Activated CD4-positive, alpha-beta T cell treated with anti-CD3 and anti-CD28 coated beads for 48 hours (primary cell): ENCODE data around the gene CST11.

Source experiments
- DNase-seq: peaks from one replicate; pipeline ENCODE4 v3.0.0-alpha.2; 2020

CST11 gene

DNA sequence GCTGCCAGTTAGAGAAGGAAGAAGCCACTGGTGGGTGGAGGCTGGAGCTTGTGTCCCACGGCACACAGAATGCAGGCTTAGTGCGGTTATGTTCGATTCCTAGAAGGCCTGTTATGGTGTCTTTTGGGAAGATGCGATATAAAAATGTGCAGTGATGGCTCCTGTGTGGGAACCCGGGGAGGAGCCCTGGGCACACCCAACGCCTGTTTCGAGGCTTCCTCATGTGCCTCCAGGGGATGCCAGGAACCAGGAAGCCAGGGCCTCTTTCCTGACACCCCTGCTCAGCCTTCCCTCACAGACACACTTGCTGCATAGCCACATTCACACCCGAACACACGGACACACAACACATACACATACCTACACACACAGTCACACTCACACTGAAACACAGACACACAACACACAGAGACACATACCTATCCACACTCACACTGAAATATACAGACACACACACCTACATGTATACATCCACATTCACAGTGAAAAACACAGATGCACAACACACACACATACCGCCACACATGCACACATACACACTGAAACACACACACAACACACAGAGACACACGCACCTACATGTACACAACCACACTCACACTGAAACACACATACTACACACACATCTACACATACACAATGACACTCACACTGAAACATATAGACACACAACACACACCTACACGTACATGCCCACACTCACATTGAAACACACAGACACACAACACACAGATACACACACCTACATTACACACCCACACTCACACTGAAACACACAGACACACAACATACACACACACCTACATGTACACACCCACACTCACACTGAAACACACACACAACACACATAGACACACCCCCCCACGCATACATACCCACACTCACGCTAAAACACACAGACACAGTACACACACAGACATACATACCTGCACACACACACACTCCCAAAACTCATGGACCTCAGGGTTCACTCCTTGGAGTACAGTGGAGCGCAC lies 1.2 kb upstream of the CST11 start:
- no peak for DNase-seq

DNA sequence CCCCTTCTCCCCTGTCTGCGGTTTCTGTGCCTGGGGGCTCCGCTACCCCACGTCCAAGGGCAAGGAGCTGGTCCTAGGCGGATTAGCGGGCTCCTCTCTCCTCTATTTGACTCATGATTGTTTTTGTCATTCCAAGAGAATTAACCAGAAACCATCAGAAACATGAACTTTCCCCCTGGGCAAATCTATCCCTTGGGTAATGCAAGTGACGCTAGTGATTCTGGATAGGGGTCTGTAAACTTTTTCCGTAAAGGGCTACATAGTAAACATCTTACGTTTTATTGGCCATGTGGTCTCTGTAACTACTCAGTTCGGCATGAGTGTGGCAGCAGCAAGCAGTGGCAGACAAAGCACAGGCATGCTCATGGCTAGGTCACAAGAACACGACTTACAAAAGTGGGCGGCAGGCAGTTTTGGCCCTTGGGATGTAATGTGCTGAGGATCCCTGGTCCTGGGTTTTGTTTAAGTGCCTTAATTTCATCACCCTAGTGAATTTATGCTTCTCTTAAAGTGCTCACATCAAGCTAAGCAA lies 654 bp downstream of the CST11 start:
- no peak for DNase-seq

DNA sequence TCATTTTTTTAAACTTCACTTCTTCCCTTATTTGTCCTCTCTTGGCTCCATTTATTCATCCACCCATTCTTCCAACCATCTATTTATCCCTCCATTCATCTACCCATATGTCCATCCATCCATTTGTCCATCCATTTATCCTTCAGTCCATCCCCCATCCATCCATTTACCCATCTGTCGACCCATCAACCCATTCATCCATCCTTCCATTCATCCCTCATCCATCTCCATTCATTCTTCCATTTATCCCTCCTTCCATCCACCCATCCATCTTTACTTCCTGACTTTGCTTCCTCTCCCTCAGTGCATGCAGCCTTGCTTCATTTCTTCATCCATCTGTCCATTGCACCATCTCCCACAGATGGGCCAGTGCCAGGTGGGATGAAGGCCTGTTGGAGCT lies 1.8 kb downstream of the CST11 start:
- DNase-seq = no peak

DNA sequence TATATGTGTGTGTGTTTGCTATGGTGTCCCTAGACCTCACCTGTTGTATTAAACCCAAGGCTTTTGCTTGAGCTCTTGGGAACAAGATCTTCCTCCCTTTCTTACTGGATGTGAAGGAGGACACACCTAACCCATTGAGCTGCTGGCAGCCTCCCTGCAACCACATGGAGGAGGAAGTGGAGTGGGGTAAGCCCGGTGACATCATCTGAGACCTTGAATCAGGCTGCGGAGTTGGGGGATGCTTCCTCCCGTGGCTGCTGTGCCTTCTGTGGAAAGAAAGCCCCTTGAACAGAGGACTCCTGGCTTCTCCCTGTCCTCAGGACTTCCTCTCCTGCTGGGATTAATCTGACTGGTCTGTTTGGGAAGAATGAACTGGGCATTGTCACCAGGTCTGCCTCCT lies 3.3 kb downstream of the CST11 start:
- DNase-seq = no peak

DNA sequence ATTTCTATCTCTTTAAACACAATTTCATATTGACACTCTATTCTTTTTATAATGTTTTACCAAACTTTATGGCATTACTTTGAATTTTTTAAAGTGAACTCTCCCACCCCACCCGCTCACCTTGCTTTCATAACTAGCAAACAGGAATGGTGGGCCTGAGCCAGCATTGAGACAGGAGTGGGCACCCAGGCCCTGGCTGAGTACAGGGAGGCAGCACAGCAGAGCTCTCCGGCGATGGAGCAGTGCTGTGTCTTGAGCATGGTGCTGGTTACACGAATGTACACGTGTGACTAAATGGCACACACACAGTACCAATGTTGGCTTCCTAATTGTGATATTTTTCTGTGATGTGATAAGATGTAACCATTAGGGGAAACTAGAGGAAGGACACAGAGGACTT lies 4.5 kb downstream of the CST11 start:
- no peak for DNase-seq

DNA sequence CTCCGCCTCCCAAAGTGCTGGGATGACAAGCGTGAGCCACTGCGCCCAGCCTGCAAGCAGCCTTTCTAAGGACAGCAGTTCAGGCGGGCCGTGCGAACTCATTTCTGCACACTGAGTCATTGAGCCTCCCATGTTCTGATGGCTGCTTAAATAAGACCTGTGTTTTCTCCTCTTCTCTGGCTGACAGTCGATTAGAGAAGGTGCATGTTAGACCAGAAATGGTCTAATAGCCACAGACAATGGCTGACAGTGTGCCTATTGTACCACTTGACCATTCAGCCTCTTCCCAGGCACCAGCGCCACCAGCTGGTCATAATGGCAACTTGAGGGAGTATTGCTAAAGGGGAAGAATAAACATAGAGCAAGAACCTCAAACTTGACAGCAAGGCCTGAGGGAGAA lies 6.2 kb downstream of the CST11 start:
- peak; percentile 52 for DNase-seq

DNA sequence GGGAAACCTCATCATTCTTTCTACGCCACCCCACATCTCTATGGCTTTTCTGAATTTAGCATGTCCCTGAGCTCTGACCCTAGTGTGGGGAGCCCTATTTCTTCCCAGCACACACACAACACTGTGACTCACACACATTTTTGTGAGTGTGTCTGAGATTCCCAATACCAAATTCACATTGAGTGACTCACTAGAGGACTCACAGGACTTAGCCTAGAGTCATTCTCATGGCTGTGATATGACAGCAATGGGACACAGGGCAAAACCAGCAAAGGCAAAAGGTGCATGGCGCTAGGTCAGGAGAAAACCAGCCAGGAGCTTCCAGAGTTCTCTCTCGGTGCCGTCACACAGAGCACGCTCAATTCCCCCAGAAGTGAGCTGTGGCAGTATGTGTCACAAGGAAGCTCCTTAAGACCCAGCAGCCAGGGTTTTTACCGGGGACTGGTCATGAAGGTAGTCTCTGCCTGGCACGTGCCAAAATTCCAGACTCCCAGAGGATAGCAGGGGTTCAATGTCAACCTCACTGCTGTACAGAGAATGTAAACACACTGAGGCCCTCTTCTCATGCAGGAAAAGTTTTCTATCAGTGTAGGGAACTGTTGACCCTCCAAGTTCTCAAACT lies 7.0 kb downstream of the CST11 start:
- no peak for DNase-seq

DNA sequence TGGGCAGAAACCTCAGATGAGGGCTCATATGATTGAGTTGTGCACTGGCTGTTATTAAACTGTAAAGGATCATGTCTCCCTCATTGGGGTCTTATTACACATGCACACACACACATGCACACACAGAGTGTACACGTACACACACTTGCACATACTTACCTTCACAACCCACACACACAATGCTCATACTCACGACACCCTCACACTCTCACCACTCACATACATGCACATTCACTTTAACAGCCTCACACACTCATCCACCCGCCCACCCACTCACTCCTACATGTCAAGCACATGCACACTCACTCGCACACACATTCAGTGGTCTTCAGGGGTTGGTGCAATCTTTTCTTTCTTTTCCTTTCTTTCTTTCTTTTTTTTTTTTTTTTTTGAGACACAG lies 7.8 kb downstream of the CST11 start:
- DNase-seq = no peak

DNA sequence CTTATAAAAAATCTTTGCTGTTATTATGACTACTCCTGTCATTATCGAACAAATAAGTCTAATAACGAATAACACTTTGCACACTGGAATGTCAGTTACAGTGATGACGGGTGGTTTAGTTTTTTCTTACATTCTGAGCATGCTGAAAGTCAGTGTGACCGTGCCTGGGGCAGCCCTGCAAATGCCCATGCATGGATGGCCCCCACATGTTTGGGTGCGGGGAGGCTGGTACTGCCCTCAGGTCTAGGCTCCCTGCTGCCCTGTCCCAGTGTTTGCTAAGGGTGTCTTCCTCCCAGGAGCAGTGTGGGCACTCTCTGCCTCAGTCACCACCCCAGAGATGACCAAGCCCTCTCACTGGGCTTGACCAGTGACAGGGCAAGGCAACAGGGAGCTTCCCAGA lies 10.2 kb downstream of the CST11 start:
- no peak for DNase-seq

DNA sequence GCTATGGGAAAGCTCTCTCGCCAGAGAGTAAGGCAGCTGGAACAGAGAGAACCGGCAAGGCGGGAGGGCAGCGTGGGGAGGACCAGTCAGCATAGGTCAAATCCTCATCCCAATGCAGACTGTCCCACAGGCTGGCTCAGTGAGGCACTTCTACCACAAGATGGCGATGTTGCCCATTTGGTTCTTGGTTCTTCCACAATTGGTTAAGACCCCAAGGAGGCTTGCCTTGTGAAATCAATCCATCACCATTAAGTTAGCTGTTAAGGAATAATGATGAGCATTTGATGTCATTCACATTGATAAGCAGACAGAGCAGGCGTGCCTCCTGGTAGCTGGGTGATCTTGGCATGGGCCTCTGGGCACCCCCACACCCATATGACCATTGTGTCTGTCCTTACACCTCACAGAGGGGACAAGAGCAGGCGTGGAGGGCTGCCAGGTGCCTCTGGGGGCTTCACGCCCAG lies 10.8 kb downstream of the CST11 start:
- peak; percentile 70 for DNase-seq

DNA sequence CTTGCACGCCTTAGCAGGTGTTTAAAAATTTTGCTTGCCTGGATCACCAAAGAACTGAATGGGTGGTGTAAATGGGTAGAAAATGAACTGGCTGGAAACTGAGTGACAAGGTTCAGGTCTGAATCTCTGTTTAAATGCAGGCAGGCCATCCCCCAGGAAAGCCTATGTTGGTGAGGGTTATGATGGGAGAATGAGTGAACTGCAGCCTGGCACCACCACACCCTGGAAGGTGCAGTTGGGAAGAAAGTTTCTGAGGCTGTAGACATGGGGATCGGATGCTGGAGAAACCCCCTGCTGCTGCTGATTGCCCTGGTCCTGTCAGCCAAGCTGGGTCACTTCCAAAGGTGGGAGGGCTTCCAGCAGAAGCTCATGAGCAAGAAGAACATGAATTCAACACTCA lies 12.7 kb downstream of the CST11 start:
- DNase-seq = no peak

DNA sequence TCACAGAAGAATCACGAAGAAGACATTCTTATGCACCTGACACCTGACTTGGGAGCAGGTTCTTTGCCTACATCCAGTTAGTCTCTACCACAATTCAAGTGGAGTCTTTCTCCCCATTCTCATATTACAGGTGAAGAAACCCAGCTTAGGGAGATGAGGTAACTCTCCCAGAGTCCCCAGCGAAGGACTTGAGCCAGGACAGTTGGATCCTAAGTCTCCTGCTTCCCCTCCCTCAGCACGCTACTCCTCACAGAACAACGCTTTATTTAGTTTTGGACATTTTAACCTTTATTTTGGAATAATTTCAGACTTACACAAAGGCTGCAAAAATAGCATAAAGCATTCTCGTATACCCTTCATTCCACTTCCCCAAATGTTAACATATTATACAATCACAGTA lies 14.0 kb downstream of the CST11 start:
- DNase-seq = no peak

DNA sequence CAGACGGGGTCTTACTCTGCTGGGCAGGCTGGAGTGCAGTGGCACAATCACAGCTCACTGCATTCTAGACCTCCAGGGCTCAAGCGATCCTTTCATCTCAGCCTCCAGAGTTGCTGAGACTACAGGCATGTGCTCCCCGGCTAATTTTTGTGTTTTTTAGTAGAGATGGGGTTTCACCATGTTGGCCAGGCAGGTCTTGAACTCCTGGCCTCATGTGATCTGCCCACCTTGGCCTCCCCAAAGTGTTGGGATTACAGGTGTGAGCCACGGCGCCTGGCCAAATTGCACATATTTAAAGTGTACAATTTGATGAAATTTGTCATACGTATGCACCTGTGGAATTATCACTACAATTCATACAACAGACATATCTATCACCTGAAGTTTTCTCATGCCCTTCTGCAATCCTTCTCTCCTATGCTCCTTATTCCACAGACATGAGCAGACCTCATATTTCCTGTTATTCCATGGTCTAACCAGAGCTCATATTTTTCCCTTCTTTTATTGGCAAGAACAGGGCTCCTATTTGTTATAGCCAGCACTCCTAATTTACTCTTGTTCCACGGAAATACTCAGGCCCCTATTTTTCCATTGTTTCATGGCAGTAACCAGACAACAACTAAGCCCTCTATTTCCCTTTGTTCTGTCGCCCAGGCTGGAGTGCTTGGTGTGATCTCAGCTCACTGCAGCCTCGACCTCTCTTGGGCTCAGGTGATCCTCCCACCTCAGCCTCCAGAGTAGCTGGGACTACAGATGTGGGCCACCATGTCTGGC lies 15.4 kb downstream of the CST11 start:
- no peak for DNase-seq

DNA sequence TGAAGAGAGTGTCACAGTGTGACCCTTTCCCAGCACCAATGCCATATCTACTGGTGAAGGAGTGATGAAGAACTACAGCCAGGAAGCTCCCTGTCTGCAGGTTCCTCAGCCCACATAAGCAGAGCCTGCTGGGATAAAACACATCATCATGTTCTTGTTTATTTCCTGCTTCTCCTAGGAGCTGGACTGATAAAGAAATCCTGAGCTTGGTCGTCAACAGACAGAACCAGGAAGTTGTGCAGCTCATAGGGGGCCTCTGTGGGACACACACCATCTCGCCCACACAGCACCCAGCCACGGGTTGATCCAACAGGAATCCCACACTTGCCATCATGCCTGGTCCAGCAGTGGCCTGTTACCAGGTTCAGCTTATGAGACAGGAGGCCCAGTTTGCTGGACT lies 16.0 kb downstream of the CST11 start:
- DNase-seq = no peak

DNA sequence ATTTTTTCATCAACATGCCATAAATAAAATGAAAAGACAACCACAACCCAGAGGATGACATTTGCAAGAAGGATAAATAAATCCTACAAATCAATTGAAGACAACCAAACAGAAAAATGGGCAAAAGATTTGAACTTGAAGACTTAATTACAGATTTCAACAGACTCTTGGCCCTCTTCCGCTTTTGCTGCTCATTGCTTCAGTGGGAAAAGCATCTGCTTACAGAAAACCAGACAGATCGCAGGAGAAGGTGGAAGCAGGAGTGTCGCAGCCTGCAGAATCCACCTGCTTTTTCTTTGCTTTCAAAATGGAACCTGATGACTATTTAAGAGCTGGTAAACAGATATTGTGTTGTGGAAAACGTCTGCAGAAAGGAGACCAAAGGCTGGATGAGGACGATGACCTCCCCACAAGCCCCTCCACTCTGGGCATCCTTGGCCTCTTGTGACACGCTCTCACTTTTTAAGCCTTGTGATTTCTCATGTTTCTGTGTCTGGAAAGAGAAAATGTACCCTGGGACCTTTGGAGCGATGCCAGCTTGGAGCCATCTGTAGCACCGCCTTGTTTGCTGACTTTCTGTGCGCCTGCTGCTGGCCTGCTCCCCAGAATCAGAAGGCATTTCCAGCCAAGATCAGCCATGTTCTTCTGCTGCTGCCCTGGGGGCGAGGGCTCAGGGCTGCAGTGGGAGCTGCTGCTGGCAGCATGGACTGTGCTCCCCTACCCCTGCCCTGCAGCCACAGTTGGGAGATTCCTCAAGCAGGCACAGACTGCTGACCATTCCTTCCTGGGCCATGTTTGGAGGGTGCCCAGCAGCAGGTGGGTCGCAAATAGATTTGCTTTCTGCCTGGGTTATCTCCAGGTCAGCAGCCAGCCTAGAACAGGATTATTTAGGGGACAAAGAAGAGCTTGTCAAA lies 16.8 kb downstream of the CST11 start:
- DNase-seq = no peak

DNA sequence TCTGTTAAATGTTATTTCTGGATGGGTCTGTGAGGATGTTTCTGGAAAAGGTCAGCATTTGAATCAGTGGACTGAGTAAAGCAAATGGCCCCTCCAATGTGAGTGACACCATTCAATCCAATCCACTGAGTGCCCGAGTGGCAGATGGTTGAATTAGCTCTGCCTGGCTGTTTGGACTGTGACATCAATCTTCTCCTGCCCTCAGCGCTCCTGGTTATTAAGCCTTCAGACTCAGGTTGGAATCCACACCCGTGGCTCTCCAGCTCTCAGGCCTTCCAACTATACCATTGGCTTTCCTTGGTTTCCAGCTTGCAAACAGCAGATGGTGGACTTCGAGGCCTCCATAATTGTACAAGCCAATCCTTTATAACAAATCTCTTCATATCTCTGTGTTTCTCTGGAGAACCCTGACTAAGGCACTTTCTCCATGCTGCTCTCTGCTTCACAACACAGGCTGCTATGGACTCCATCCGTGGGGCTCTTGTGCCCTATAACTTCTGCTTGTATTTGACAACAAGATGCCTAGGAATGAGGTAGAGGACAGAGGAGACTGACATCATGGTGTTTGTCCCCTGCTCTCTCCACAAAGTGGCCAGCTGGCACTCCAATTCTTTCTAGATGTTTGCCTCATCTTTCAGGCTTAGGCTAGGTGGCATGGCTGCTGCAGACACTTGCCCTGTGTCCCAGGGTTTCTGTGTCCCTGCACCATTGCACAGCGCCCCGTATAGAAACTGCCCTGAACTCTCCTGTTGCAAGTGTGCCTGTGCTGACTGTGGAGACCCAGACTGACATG lies 18.0 kb downstream of the CST11 start:
- no peak for DNase-seq

DNA sequence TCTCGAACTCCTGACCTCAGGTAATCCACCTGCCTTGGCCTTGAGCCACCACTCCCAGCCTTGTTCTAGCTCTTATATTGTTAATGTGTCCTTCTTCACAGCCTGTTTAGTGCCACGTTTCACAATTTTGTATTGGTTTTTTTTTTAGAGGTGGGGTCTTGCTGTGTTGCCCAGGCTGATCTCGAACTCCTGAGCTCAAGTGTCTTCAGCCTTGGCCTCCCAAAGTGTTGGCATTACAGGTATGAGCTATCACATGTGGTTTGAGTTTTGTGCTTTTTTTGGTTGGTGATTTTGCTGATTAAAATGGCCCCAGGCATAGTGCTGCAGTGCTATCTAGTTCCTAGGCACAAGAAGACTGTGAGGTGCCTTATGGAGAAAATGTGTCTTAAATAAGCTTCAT lies 19.0 kb downstream of the CST11 start:
- DNase-seq = no peak

DNA sequence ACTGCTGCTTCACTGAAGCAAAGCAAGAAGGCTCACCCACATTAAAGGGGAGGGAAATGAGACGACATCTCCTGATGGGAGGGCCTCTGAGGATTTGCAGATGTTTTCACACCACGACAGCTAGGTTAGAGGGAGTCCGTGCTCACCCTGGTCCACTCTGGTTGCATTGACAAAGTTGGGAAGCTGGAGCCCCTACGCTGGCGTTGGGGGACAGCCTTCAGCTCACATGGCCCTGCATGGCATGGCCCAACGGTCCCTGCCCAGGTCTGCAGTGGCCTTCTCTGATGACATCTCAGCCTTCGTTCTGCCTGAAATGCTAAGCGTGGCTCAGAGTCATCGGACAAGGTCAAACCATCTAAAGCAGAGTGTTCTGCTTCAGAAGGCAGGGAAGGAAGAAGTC lies 27.5 kb downstream of the CST11 start:
- no peak for DNase-seq

DNA sequence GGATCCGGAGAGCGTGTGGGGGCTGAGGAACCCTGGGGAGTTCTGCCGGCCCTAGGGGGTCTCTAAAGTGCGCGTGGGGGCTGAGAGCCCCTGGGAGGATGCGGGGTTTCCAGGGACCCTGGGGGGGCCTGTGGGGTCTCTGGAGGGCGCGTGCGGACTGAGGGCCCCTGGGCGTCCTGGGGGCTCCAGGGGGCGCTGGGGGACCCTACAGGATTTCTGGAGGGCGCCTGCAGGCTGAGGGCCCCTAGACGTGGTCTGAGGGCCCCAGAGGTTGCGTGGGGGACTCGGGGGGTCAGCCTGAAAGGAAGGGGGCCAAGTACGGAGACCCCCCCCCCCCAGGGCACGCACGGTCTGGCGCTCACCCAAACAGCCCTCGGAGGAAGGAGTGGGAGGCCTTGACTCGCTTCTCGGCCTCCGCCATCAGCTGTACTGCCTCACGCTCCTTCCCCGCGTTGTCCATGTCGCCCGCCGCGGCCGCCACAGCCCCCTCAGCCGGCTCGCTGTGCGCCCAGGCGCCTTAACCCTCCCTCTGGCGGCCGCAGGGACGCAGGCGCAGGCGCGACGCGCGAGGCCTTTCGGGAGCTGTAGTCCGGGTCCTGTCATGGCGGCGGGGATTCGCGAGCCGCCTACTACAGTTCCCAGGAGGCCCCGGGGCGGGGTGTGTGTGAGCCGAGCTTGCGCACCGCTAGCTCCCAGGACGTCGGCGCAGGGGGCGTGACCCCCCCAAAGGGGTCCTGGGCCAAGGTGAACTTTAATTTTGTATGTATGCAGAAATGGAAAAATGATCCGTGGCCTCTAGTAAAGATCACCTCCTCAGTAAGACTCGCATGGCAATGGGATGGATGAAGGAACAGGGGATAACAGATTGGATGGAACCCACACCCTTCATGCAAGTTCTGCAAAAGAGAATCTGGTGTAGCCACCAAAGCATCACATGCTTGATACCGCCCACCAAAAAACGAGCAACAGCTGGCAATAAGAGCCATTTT lies 31.4 kb downstream of the CST11 start, which contains the start of gene NAPB:
NAPB (minus strand) TSS at position 546 of the 989 bp plus-strand sequence; CDS start at position 460, 86 bp downstream.
- peak; percentile 95 for DNase-seq
